ENCODE data around the gene ADISSP. TPM values are rescaled to one million over a fixed set of nuclear protein-coding genes. Genes with fewer than 3 reads are reported as not detected.

The ADISSP gene
- total RNA-seq, 1 experiment from 2014 or later = 27.3 TPM

DNA sequence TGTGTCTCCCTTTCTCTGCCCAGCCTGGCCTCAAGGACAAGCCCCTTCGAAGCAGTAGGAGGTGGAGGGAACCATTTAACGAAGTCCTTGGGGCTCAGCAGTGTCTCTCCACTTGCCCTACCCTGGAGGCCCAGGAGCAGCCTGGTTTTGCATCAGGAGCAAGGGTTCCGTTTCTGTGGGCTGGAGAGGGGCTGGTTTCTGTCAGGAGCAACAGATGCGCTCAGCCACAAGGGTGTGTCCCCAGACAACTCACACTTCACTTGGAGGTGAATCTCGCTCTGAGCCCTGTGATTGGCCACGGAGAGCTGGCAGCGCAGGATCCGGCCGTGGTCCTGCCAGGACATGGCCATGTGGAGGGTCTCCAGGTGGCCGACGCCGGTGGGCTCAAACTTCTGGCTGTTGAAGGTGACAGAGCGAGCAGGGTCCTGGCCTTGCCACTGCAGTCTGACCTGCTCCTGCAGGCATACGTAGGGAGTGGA, 62.0 kb downstream of the ADISSP start:
- no peaks in the 10 kb centered on the region for H3K9me3 Mint-ChIP-seq (ENCODE audit: low read depth, unreplicated experiment)
- CTCF ChIA-PET = no interaction called here
- H3K27ac Mint-ChIP-seq (ENCODE audit: unreplicated experiment) = no peak overlapping the region
- no peaks in the 10 kb centered on the region for H3K4me1 Mint-ChIP-seq (ENCODE audit: low read depth, unreplicated experiment)
- TF ChIP-seq, protein P1, sequence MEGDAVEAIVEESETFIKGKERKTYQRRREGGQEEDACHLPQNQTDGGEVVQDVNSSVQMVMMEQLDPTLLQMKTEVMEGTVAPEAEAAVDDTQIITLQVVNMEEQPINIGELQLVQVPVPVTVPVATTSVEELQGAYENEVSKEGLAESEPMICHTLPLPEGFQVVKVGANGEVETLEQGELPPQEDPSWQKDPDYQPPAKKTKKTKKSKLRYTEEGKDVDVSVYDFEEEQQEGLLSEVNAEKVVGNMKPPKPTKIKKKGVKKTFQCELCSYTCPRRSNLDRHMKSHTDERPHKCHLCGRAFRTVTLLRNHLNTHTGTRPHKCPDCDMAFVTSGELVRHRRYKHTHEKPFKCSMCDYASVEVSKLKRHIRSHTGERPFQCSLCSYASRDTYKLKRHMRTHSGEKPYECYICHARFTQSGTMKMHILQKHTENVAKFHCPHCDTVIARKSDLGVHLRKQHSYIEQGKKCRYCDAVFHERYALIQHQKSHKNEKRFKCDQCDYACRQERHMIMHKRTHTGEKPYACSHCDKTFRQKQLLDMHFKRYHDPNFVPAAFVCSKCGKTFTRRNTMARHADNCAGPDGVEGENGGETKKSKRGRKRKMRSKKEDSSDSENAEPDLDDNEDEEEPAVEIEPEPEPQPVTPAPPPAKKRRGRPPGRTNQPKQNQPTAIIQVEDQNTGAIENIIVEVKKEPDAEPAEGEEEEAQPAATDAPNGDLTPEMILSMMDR (IDR thresholded peaks at IDR 0.05; ENCODE audit: unreplicated experiment) = no peak
- BruUV-seq (replicated peaks) = no TSS peak
- peaks cover 3% of the 10 kb centered on the region for H3K36me3 Mint-ChIP-seq (ENCODE audit: insufficient read depth, unreplicated experiment)
- H3K27me3 Mint-ChIP-seq (ENCODE audit: unreplicated experiment) = peaks cover 32% of the 10 kb centered on the region
- DNase-seq = no peak
- intact Hi-C loops (cut with micrococcal nuclease; ENCODE audit: unreplicated experiment) = no loop called here
- H3K4me3 Mint-ChIP-seq (ENCODE audit: low read depth, unreplicated experiment) = no peak overlapping the region

DNA sequence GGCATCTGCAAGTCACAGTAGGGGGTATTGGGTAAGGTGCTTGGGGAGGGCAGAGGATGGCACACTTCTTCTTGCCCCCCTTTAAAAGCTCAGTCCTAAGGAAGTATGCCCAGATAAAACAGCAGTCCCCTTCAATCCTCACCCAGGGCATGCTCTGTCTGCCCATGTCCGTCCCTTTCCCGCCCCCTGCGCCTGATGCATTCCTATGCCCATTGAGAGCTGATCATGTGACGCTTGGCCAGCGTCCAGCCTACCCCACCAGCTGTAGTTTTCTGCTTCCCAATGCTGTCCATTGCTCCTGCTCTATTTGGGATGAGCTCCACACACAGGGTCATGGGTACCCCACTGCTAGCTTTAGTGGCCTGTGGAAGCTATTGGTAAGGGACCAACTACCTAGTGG, 63.5 kb downstream of the ADISSP start:
- CTCF ChIA-PET = no interaction called here
- TF ChIP-seq, protein P1 (IDR thresholded peaks at IDR 0.05; ENCODE audit: unreplicated experiment) = no peak
- H3K27me3 Mint-ChIP-seq (ENCODE audit: unreplicated experiment) = peaks cover 37% of the 10 kb centered on the region
- H3K4me3 Mint-ChIP-seq (ENCODE audit: low read depth, unreplicated experiment) = no peak overlapping the region
- H3K4me1 Mint-ChIP-seq (ENCODE audit: low read depth, unreplicated experiment) = no peaks in the 10 kb centered on the region
- DNase-seq = no peak
- peaks cover 3% of the 10 kb centered on the region for H3K36me3 Mint-ChIP-seq (ENCODE audit: insufficient read depth, unreplicated experiment)
- H3K27ac Mint-ChIP-seq (ENCODE audit: unreplicated experiment) = no peak overlapping the region
- BruUV-seq (replicated peaks) = no TSS peak
- intact Hi-C loops (cut with micrococcal nuclease; ENCODE audit: unreplicated experiment) = no loop called here
- H3K9me3 Mint-ChIP-seq (ENCODE audit: low read depth, unreplicated experiment) = no peaks in the 10 kb centered on the region

Other genes starting within 250 kb of the ADISSP start
- gene GFRA4, start 104.4 kb downstream of the ADISSP start, total RNA-seq (2022) = not detected in 2 replicates
- not detected in 2 replicates for gene ADAM33, start 85.7 kb downstream of the ADISSP start, total RNA-seq (2022)
- not detected in 2 replicates for gene SIGLEC1, start 55.2 kb downstream of the ADISSP start, total RNA-seq (2022)
- not detected in 2 replicates for gene HSPA12B, start 35.1 kb downstream of the ADISSP start, total RNA-seq (2022)
- gene SPEF1, start 13.7 kb upstream of the ADISSP start, total RNA-seq (2022) = 0.28 TPM in 1 of 2 replicates, not detected in the other
- gene CENPB, start 19.0 kb upstream of the ADISSP start, total RNA-seq (2022) = 44.7 and 44.9 TPM in 2 replicates
- 69.6 and 75.0 TPM in 2 replicates for gene CDC25B, start 28.6 kb upstream of the ADISSP start, total RNA-seq (2022)
- 7.2 and 9.5 TPM in 2 replicates for gene AP5S1, start 52.8 kb upstream of the ADISSP start, total RNA-seq (2022)
- gene MAVS, start 79.1 kb upstream of the ADISSP start, total RNA-seq (2022) = 29.8 and 32.1 TPM in 2 replicates
- 37.9 TPM in 2 replicates for gene PANK2, start 121.6 kb upstream of the ADISSP start, total RNA-seq (2022)
- gene RNF24, start 247.8 kb upstream of the ADISSP start, total RNA-seq (2022) = 2.8 and 4.1 TPM in 2 replicates

Measured in Calu3 (cell line).